Neutrophil (primary cell): ENCODE data around the gene FRMD5.

Experiments
- H3K27ac ChIP-seq: fragments of 200-600 bp; sonication (generic); 2 replicates; pipeline ENCODE4 v1.5.1; 2016; ENCODE audit warnings: mild to moderate bottlenecking, moderate library complexity
- H3K27me3 ChIP-seq: fragments of 200-600 bp; sonication (generic); 2 replicates; pipeline ENCODE4 v1.6.0; 2016; ENCODE audit warnings: mild to moderate bottlenecking
- H3K36me3 ChIP-seq: fragments of 200-600 bp; sonication (generic); 2 replicates; pipeline ENCODE4 v1.5.1; 2017
- H3K4me1 ChIP-seq, 2 experiments: fragments of 200-600 bp in 1 of 2; sonication (generic) in 1 of 2; 1 replicate in 1 of 2; 2 replicates in 1 of 2; pipeline versions ENCODE4 v1.5.1 to v1.6.1; 2013 to 2016; ENCODE audit warnings: low read depth in 1 of 2, low read length in 1 of 2, mild to moderate bottlenecking in 1 of 2, moderate library complexity in 1 of 2; ENCODE audit not compliant: control insufficient read depth in 1 of 2, insufficient read depth in 1 of 2
- H3K4me3 ChIP-seq, 2 experiments: fragments of 200-600 bp in 1 of 2; sonication (generic) in 1 of 2; 1 replicate in 1 of 2; 2 replicates in 1 of 2; pipeline ENCODE4 v1.5.1; 2013 to 2016; ENCODE audit warnings: low read depth in 1 of 2, low read length in 1 of 2, mild to moderate bottlenecking in 1 of 2, moderate library complexity in 1 of 2
- H3K9me3 ChIP-seq: fragments of 200-600 bp; sonication (generic); 2 replicates; pipeline ENCODE4 v1.5.1; 2016
- TF ChIP-seq, protein P1 (sequence below): fragments of 200-600 bp; sonication (generic); IDR thresholded peaks from 2 replicates; pipeline ENCODE4 v1.5.1; 2016; ENCODE audit warnings: antibody characterized with exemption

Gene FRMD5

DNA sequence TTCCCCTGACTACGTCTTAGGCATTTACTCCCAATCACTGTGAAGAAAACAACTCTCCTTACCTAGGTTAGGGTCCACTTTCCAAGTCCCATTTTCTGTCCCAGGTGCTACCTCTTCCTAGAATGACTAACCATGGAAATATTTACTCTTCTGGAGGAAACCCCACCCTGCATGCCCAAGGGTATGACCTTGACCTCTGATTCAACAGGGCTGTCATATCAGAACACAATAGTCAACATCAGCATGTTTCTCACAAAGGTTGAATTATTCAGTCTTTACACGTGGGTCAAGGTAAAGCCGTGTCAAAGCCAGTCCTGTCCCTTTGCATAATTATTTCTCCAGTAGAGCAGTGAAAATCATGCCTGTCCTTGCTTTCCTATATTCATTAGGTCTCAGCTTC lies 4.3 kb upstream of the FRMD5 start:
- TF ChIP-seq, protein P1, sequence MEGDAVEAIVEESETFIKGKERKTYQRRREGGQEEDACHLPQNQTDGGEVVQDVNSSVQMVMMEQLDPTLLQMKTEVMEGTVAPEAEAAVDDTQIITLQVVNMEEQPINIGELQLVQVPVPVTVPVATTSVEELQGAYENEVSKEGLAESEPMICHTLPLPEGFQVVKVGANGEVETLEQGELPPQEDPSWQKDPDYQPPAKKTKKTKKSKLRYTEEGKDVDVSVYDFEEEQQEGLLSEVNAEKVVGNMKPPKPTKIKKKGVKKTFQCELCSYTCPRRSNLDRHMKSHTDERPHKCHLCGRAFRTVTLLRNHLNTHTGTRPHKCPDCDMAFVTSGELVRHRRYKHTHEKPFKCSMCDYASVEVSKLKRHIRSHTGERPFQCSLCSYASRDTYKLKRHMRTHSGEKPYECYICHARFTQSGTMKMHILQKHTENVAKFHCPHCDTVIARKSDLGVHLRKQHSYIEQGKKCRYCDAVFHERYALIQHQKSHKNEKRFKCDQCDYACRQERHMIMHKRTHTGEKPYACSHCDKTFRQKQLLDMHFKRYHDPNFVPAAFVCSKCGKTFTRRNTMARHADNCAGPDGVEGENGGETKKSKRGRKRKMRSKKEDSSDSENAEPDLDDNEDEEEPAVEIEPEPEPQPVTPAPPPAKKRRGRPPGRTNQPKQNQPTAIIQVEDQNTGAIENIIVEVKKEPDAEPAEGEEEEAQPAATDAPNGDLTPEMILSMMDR, result no peak
- no peak overlapping the region for H3K27ac ChIP-seq
- H3K27me3 ChIP-seq, result peaks cover 95% of the 10 kb centered on the region
- H3K4me1 ChIP-seq, result peaks cover 0 to 11% of the 10 kb centered on the region in 2 experiments
- no peaks in the 10 kb centered on the region for H3K36me3 ChIP-seq
- no peak overlapping the region for H3K4me3 ChIP-seq
- no peaks in the 10 kb centered on the region for H3K9me3 ChIP-seq

DNA sequence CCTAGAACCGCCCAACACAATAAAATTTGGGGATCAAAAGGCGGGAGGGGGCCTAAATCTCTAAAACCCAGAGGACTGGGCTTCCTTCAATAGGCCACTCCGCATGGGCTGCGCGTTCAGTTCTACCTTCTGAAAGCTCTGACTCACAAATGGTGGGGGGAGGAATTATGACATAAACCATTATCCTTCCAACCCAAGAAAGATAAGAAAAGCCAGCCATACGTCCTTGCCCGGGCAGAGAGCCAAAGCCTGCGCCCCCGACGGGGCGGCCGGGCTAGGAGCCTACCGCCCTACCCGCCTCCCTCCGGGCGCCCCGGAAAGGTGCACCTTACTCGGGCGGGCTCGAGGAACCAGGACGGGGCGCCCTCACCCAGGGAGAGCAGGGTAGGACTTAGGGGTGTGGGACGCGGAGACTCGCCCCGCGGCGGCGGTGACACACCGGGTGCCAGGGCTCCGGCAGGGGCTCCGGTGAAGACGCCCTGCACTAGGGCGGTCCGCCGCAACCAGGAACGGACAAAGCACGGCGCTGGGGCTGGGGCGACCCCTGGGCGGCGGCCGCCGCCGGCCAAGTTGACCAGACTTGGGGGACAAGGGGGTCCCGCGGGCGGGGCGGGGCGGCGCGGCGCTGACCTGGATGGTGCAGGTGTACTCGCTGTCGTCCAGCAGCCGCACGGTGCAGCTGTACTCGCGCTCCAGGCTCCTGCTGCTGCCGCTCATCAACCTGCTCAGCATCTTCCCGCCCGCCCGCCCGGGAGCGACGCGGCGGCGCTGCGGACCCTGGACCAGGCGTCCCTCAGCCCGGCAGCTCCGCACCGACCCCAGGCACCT lies 534 bp downstream of the FRMD5 start:
- Histone ChIP-seq H3K4me3 (no peak overlapping the region), H3K27me3 (peaks cover 100% of the 10 kb centered on the region), H3K36me3 (no peaks in the 10 kb centered on the region), H3K27ac (no peak overlapping the region), H3K9me3 (no peaks in the 10 kb centered on the region), H3K4me1 (peaks cover 0 to 12% of the 10 kb centered on the region in 2 experiments)
- TF ChIP-seq, protein P1, result no peak

DNA sequence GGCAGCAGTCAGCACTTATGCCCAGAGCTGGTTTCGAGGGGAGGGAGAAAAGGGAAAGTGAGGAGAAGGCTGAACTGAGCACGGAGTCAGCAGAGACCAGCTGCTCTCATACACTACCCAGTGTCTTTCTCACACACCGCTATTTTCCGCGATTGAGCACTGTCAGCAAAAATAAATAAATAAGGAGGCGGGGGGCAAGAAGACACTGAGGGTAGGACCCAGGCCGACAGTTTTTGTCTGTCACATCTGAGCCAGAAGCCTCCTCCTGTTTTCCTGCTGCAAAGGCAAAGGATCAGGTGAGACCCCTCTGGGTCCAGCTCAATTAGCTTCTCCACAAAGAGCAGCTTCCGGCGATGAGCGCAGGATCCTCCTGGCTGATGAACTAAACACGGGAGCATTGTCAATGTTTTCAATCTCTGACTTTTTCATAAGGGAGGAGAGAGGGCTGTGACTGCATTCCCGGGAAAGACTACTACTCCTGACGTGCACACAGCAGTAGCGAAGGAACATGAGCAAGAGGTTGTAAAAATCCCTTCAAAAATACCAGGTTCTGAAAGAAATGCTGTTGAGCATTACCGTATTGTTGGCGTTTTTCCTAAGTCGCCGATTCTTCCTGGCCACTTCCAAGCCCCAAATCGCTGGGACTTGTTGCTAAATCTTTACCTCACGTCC lies 1.3 kb downstream of the FRMD5 start:
- Histone ChIP-seq H3K27me3 (peaks cover 100% of the 10 kb centered on the region), H3K9me3 (no peaks in the 10 kb centered on the region), H3K4me1 (peaks cover 0 to 12% of the 10 kb centered on the region in 2 experiments), H3K4me3 (no peak overlapping the region), H3K27ac (no peak overlapping the region), H3K36me3 (no peaks in the 10 kb centered on the region)
- TF ChIP-seq, protein P1, result no peak

DNA sequence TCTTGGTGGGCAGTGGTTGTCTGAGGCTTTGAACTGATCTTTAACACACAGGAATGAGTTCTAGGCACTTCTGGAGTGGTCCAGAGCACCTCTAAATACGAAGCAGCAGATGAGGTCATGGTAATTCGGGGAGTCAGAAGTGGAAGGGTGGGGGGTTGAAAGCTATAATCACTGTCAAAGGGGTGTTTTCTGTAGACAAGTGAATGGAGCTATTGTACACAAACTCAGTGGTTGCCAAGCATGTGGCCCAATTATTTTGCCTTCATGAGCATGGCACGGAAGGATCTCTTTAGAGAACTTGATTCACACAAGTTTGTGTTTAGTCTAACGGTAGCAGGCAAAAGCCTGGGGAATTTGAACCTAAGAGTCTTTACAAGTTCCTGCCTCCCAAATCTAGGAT lies 6.3 kb downstream of the FRMD5 start:
- Histone ChIP-seq H3K36me3 (no peaks in the 10 kb centered on the region), H3K27ac (no peak overlapping the region), H3K4me3 (no peak overlapping the region), H3K27me3 (peaks cover 75% of the 10 kb centered on the region), H3K9me3 (no peaks in the 10 kb centered on the region), H3K4me1 (no peaks in the 10 kb centered on the region)
- TF ChIP-seq, protein P1, result no peak

DNA sequence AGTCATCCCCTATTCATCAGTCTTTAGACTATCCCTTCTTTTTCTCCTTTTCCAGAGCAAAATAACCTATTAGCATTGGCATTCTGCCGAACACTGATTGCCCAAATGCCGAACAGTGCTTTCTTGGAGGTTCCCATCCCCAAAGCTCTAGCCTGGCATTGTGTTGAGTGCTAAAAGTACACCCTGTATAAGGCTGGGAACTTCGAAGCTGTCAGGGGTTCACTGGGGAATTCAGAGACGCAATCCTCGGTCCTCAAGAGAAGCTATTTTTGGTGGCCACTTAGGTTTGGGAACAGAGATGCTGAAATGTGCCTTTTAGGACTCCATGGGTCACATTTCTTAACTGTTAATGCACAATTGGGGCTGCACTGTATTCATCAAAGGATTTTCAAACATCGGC lies 8.4 kb downstream of the FRMD5 start:
- Histone ChIP-seq H3K4me1 (no peaks in the 10 kb centered on the region), H3K9me3 (no peaks in the 10 kb centered on the region), H3K4me3 (no peak overlapping the region), H3K27ac (no peak overlapping the region), H3K36me3 (no peaks in the 10 kb centered on the region), H3K27me3 (peaks cover 54% of the 10 kb centered on the region)
- TF ChIP-seq, protein P1, result no peak
